Esophagus (tissue), 2 donors: Measurements from ENCODE around the gene TBXA2R. TPM values are rescaled to one million over a fixed set of nuclear protein-coding genes. Genes with fewer than 3 reads are reported as not detected.

ENCODE experiments used
- H3K27ac ChIP-seq, 2 donors: one replicate each; pipeline ENCODE4 v1.5.1; 2013; ENCODE audit warnings: low read depth in 2 of 2, mild to moderate bottlenecking in 2 of 2, inconsistent platforms in 1 of 2, low read length in 1 of 2, moderate library complexity in 1 of 2
- H3K27me3 ChIP-seq, 2 donors: one replicate each; pipeline ENCODE4 v1.6.1; 2013; ENCODE audit warnings: low read length in 2 of 2, control low read depth in 1 of 2, mild to moderate bottlenecking in 1 of 2; ENCODE audit not compliant: insufficient read depth in 2 of 2, control insufficient read depth in 1 of 2
- H3K36me3 ChIP-seq, 2 donors: one replicate each; pipeline ENCODE4 v1.6.1; 2013; ENCODE audit warnings: low read length in 1 of 2; ENCODE audit not compliant: control insufficient read depth in 2 of 2, insufficient read depth in 2 of 2
- H3K4me1 ChIP-seq, 2 donors: one replicate each; pipeline ENCODE4 v1.6.1; 2013; ENCODE audit warnings: low read length in 1 of 2; ENCODE audit not compliant: control insufficient read depth in 2 of 2, insufficient read depth in 2 of 2
- H3K4me3 ChIP-seq, 2 donors: one replicate each; pipeline ENCODE4 v1.5.1; 2013; ENCODE audit warnings: low read length in 2 of 2, mild to moderate bottlenecking in 2 of 2, low read depth in 1 of 2, moderate library complexity in 1 of 2
- H3K9me3 ChIP-seq, 2 donors: one replicate each; pipeline ENCODE4 v1.6.1; 2013; ENCODE audit warnings: mild to moderate bottlenecking in 2 of 2, low read depth in 1 of 2, low read length in 1 of 2, moderate library complexity in 1 of 2; ENCODE audit not compliant: control insufficient read depth in 2 of 2, insufficient read depth in 1 of 2
- WGBS, 2 donors: extraction: QIAGEN DNeasy Blood & Tissue Kit; methylation state at CpG; one replicate each; pipeline ENCODE4 v1.1.7; 2013; 5-methylcytosine and 5-hydroxymethylcytosine counted together
- polyA plus RNA-seq, 2 donors: library from polyadenylated mRNA; stranded (reverse); fragments of 200-250 nt; gene quantifications; one replicate each; pipeline ENCODE4 v1.2.3, GENCODE V29; 2013
- donor health status: healthy with polysubstance abuse.
- donor health status: Bipolar disorder and iron deficiency.

The TBXA2R gene
- polyA plus RNA-seq: under 1 TPM; 0.59 to 0.64 TPM

- peak within 1 kb of the TSS; percentile 38 to 43 for H3K4me3 ChIP-seq
- H3K27ac ChIP-seq: peak within 1 kb of the TSS; percentile 57 to 68
- H3K4me1 ChIP-seq: peaks cover 8 to 10% of the 10 kb centered on the region in 2 donors
- peaks cover 0 to 12% of the 10 kb centered on the region in 2 donors for H3K36me3 ChIP-seq
- no peaks in the 10 kb centered on the region for H3K9me3 ChIP-seq
- WGBS, 2 donors: 4% methylated on average over 46 of the region's 46 CpGs
- no peaks in the 10 kb centered on the region for H3K27me3 ChIP-seq
Measured at GRCh38 chr19:3606690-3607289, at the start of gene TBXA2R. Gene TBXA2R (minus strand): TSS chr19:3606875. CDS start chr19:3600634, 6,241 bp downstream.

GRCh38 chr19:3656073-3656746 lies 49.5 kb upstream of the TBXA2R start:
- Histone ChIP-seq H3K36me3 (peaks cover 0 to 59% of the 10 kb centered on the region in 2 donors), H3K4me3 (no peak overlapping the region), H3K9me3 (peaks cover 0 to 7% of the 10 kb centered on the region in 2 donors), H3K27me3 (no peaks in the 10 kb centered on the region), H3K27ac (no peak overlapping the region), H3K4me1 (peaks cover 0 to 3% of the 10 kb centered on the region in 2 donors)
- WGBS, 2 donors: 84 to 86% methylated on average over 36 of the region's 36 CpGs

- H3K4me1 ChIP-seq: no peaks in the 10 kb centered on the region
- WGBS, 2 donors: 75 to 79% methylated on average over 25 of the region's 25 CpGs
- no peaks in the 10 kb centered on the region for H3K27me3 ChIP-seq
- H3K9me3 ChIP-seq: peaks cover 0 to 7% of the 10 kb centered on the region in 2 donors
- H3K27ac ChIP-seq: no peak overlapping the region
- peaks cover 0 to 58% of the 10 kb centered on the region in 2 donors for H3K36me3 ChIP-seq
- no peak overlapping the region for H3K4me3 ChIP-seq
Measured at GRCh38 chr19:3655402-3656072, 48.9 kb upstream of the TBXA2R start.

- WGBS, 2 donors: 95% methylated on average over 20 of the region's 20 CpGs
- H3K36me3 ChIP-seq: peaks cover 0 to 50% of the 10 kb centered on the region in 2 donors
- no peak overlapping the region for H3K4me3 ChIP-seq
- H3K4me1 ChIP-seq: no peaks in the 10 kb centered on the region
- H3K27me3 ChIP-seq: no peaks in the 10 kb centered on the region
- H3K27ac ChIP-seq: no peak overlapping the region
- H3K9me3 ChIP-seq: peaks cover 0 to 7% of the 10 kb centered on the region in 2 donors
Measured at GRCh38 chr19:3653865-3654513, 47.3 kb upstream of the TBXA2R start.

- WGBS, 2 donors: 93% methylated on average over 37 of the region's 37 CpGs
- H3K36me3 ChIP-seq: peaks cover 5 to 48% of the 10 kb centered on the region in 2 donors
- H3K4me3 ChIP-seq: no peak overlapping the region
Measured at GRCh38 chr19:3653081-3653795, 46.6 kb upstream of the TBXA2R start.

GRCh38 chr19:3652422-3652821 lies 45.7 kb upstream of the TBXA2R start:
- Histone ChIP-seq H3K4me3 (no peak overlapping the region), H3K9me3 (peaks cover 0 to 6% of the 10 kb centered on the region in 2 donors), H3K27me3 (no peaks in the 10 kb centered on the region), H3K36me3 (peaks cover 5 to 43% of the 10 kb centered on the region in 2 donors), H3K4me1 (no peaks in the 10 kb centered on the region), H3K27ac (no peak overlapping the region)
- 91 to 95% methylated on average over 14 of the region's 14 CpGs for WGBS, 2 donors

More at GRCh38 chr19:3653081-3653795, 46.6 kb upstream of the TBXA2R start:
- Histone ChIP-seq H3K27ac (no peak overlapping the region), H3K9me3 (peaks cover 0 to 7% of the 10 kb centered on the region in 2 donors), H3K27me3 (no peaks in the 10 kb centered on the region), H3K4me1 (no peaks in the 10 kb centered on the region)

- Histone ChIP-seq H3K4me3 (no peak overlapping the region), H3K27ac (no peak overlapping the region), H3K27me3 (no peaks in the 10 kb centered on the region), H3K36me3 (peaks cover 5 to 36% of the 10 kb centered on the region in 2 donors), H3K9me3 (no peaks in the 10 kb centered on the region), H3K4me1 (no peaks in the 10 kb centered on the region)
- 95 to 97% methylated on average over 31 to 33 of the region's 33 CpGs for WGBS, 2 donors
Measured at GRCh38 chr19:3651684-3652083, 45.0 kb upstream of the TBXA2R start.

- peaks cover 5 to 46% of the 10 kb centered on the region in 2 donors for H3K36me3 ChIP-seq
- no peak overlapping the region for H3K27ac ChIP-seq
- no peaks in the 10 kb centered on the region for H3K27me3 ChIP-seq
- peaks cover 0 to 3% of the 10 kb centered on the region in 2 donors for H3K4me1 ChIP-seq
- H3K4me3 ChIP-seq: no peak overlapping the region
- H3K9me3 ChIP-seq: no peaks in the 10 kb centered on the region
- 85 to 91% methylated on average over 16 of the region's 16 CpGs for WGBS, 2 donors
Measured at GRCh38 chr19:3649888-3650287, 43.2 kb upstream of the TBXA2R start.
